ENCODE data around the gene TAF1D. TPM values are rescaled to one million over a fixed set of nuclear protein-coding genes. Genes with fewer than 3 reads are reported as not detected.

The TAF1D gene
- polyA plus RNA-seq, 1 donor from 2014 or later, result 204 TPM

GRCh38 chr11:93724089-93724488 is 17.2 kb downstream of the TAF1D start:
- Histone ChIP-seq H2AFZ (ENCODE audit: low read depth, low read length) (no peak overlapping the region), H3K27me3 (ENCODE audit: insufficient read depth, low read depth, low read length) (no peaks in the 10 kb centered on the region), H3F3A (ENCODE audit: insufficient read depth, low read length, poor library complexity, severe bottlenecking) (no peaks in the 10 kb centered on the region), H3K4me3 (ENCODE audit: low read length) (no peak overlapping the region), H3K27ac (ENCODE audit: low read length) (no peak overlapping the region), H3K9ac (ENCODE audit: low read length) (no peak overlapping the region), H3K4me2 (ENCODE audit: low read length) (no peak overlapping the region), H3K9me2 (ENCODE audit: insufficient read depth, low read length) (no peaks in the 10 kb centered on the region), H4K20me1 (ENCODE audit: insufficient read depth) (no peaks in the 10 kb centered on the region), H3K36me3 (ENCODE audit: insufficient read depth, low read length) (no peaks in the 10 kb centered on the region), H3K79me2 (replicated peaks; ENCODE audit: insufficient read depth, low read length) (no peaks in the 10 kb centered on the region), H3K9me3 (ENCODE audit: low read length) (no peaks in the 10 kb centered on the region)
- TF ChIP-seq SMC3 (conservative IDR thresholded peaks at IDR 0.05; ENCODE audit: poor library complexity) (no peak), MXI1 (conservative IDR thresholded peaks at IDR 0.05; ENCODE audit: poor library complexity, severe bottlenecking) (no peak), EP300 (conservative IDR thresholded peaks at IDR 0.05; ENCODE audit: poor library complexity, severe bottlenecking) (no peak), EZH2 (IDR thresholded peaks at IDR 0.05; ENCODE audit: borderline replicate concordance, insufficient read depth, low read length, poor library complexity, severe bottlenecking) (no peak)

GRCh38 chr11:93720522-93720921 is 20.8 kb downstream of the TAF1D start:
- Histone ChIP-seq H3K27me3 (ENCODE audit: insufficient read depth, low read depth, low read length) (no peaks in the 10 kb centered on the region), H4K20me1 (ENCODE audit: insufficient read depth) (no peaks in the 10 kb centered on the region), H3K4me3 (ENCODE audit: low read length) (no peak overlapping the region), H3K36me3 (ENCODE audit: insufficient read depth, low read length) (no peaks in the 10 kb centered on the region), H3K27ac (ENCODE audit: low read length) (no peak overlapping the region), H3K9me3 (ENCODE audit: low read length) (no peaks in the 10 kb centered on the region), H3K4me2 (ENCODE audit: low read length) (no peak overlapping the region), H3K9ac (ENCODE audit: low read length) (no peak overlapping the region), H3K9me2 (ENCODE audit: insufficient read depth, low read length) (no peaks in the 10 kb centered on the region), H2AFZ (ENCODE audit: low read depth, low read length) (no peak overlapping the region), H3F3A (ENCODE audit: insufficient read depth, low read length, poor library complexity, severe bottlenecking) (no peaks in the 10 kb centered on the region), H3K79me2 (replicated peaks; ENCODE audit: insufficient read depth, low read length) (no peaks in the 10 kb centered on the region)
- no peak for TF ChIP-seq EP300 (conservative IDR thresholded peaks at IDR 0.05; ENCODE audit: poor library complexity, severe bottlenecking)
- TF ChIP-seq POLR2AphosphoS5 (IDR thresholded peaks at IDR 0.05), result no peak
- TF ChIP-seq REST (IDR thresholded peaks at IDR 0.05; ENCODE audit: borderline replicate concordance), result no peak

GRCh38 chr11:93719310-93719709 is 22.0 kb downstream of the TAF1D start:
- H3K79me2 ChIP-seq (replicated peaks; ENCODE audit: insufficient read depth, low read length), result no peaks in the 10 kb centered on the region
- H3K27me3 ChIP-seq (ENCODE audit: insufficient read depth, low read depth, low read length), result no peaks in the 10 kb centered on the region
- H3K4me2 ChIP-seq (ENCODE audit: low read length), result no peak overlapping the region
- H4K20me1 ChIP-seq (ENCODE audit: insufficient read depth), result no peaks in the 10 kb centered on the region
- no peak overlapping the region for H2AFZ ChIP-seq (ENCODE audit: low read depth, low read length)
- TF ChIP-seq TAF1 (IDR thresholded peaks at IDR 0.05; ENCODE audit: low read depth), result no peak
- no peak for TF ChIP-seq MXI1 (conservative IDR thresholded peaks at IDR 0.05; ENCODE audit: poor library complexity, severe bottlenecking)
- no peaks in the 10 kb centered on the region for H3K9me3 ChIP-seq (ENCODE audit: low read length)
- H3K4me3 ChIP-seq (ENCODE audit: low read length), result no peak overlapping the region
- no peak overlapping the region for H3K27ac ChIP-seq (ENCODE audit: low read length)
- H3K36me3 ChIP-seq (ENCODE audit: insufficient read depth, low read length), result no peaks in the 10 kb centered on the region
- no peaks in the 10 kb centered on the region for H3F3A ChIP-seq (ENCODE audit: insufficient read depth, low read length, poor library complexity, severe bottlenecking)
- no peak overlapping the region for H3K9ac ChIP-seq (ENCODE audit: low read length)
- H3K9me2 ChIP-seq (ENCODE audit: insufficient read depth, low read length), result no peaks in the 10 kb centered on the region
